ENCODE measurements around the gene CP.

CP gene

GRCh38 chr3:149221783-149222517, at the start of gene CP:
Gene CP, minus strand, starts transcription at chr3:149221829. Its CDS starts 37 bp downstream, at chr3:149221792.
- DNase-seq (ENCODE audit: extremely low read depth, low read depth): no peak
- TF ChIP-seq CTCF (IDR thresholded peaks at IDR 0.05; ENCODE audit: low read depth, low read length, missing control alignments): no peak
- H3K4me3 ChIP-seq (replicated peaks; ENCODE audit: low read depth, low read length): no peak within 1 kb of the TSS

GRCh38 chr3:149270180-149270579, 48.6 kb upstream of the CP start:
- no peak for TF ChIP-seq CTCF (IDR thresholded peaks at IDR 0.05; ENCODE audit: low read depth, low read length, missing control alignments)
- no peak overlapping the region for H3K4me3 ChIP-seq (replicated peaks; ENCODE audit: low read depth, low read length)
- no peak for DNase-seq (ENCODE audit: extremely low read depth, low read depth)

- TF ChIP-seq CTCF (IDR thresholded peaks at IDR 0.05; ENCODE audit: low read depth, low read length, missing control alignments): no peak
- DNase-seq (ENCODE audit: extremely low read depth, low read depth): no peak
- no peak overlapping the region for H3K4me3 ChIP-seq (replicated peaks; ENCODE audit: low read depth, low read length)
Observed at GRCh38 chr3:149269687-149270086, 48.1 kb upstream of the CP start.

- DNase-seq (ENCODE audit: extremely low read depth, low read depth): no peak
- no peak overlapping the region for H3K4me3 ChIP-seq (replicated peaks; ENCODE audit: low read depth, low read length)
- TF ChIP-seq CTCF (IDR thresholded peaks at IDR 0.05; ENCODE audit: low read depth, low read length, missing control alignments): no peak
Observed at GRCh38 chr3:149267565-149267964, 45.9 kb upstream of the CP start.

- H3K4me3 ChIP-seq (replicated peaks; ENCODE audit: low read depth, low read length): no peak overlapping the region
- TF ChIP-seq CTCF (IDR thresholded peaks at IDR 0.05; ENCODE audit: low read depth, low read length, missing control alignments): no peak
- no peak for DNase-seq (ENCODE audit: extremely low read depth, low read depth)
Observed at GRCh38 chr3:149266736-149267135, 45.1 kb upstream of the CP start.

- DNase-seq (ENCODE audit: extremely low read depth, low read depth): no peak
- H3K4me3 ChIP-seq (replicated peaks; ENCODE audit: low read depth, low read length): no peak overlapping the region
- no peak for TF ChIP-seq CTCF (IDR thresholded peaks at IDR 0.05; ENCODE audit: low read depth, low read length, missing control alignments)
Observed at GRCh38 chr3:149263856-149264255, 42.2 kb upstream of the CP start.

- H3K4me3 ChIP-seq (replicated peaks; ENCODE audit: low read depth, low read length): no peak overlapping the region
- TF ChIP-seq CTCF (IDR thresholded peaks at IDR 0.05; ENCODE audit: low read depth, low read length, missing control alignments): no peak
- DNase-seq (ENCODE audit: extremely low read depth, low read depth): no peak
Observed at GRCh38 chr3:149258714-149259113, 37.1 kb upstream of the CP start.
